ENCODE results near the gene HSPB8. TPM values are rescaled to one million over a fixed set of nuclear protein-coding genes. Genes with fewer than 3 reads are reported as not detected.

HSPB8 gene
- total and polyA plus RNA-seq, 4 donors, result 0.56 to 1.8 (median 1.1) TPM

GRCh38 chr12:119204671-119205285, 26.0 kb downstream of the HSPB8 start:
- no peak overlapping the region for H3K9ac ChIP-seq (ENCODE audit: low read depth in 1 of 2, low read length in 2 of 2)
- no peaks in the 10 kb centered on the region for H3K9me3 ChIP-seq (ENCODE audit: control insufficient read depth in 4 of 4, low read length in 3 of 4)
- H3K27ac ChIP-seq (ENCODE audit: low read depth in 1 of 2, low read length in 2 of 2), result no peak overlapping the region
- no peaks in the 10 kb centered on the region for H3K36me3 ChIP-seq (ENCODE audit: control insufficient read depth in 4 of 4, insufficient read depth in 3 of 4, low read depth in 1 of 4, low read length in 3 of 4)
- peaks cover 0 to 4% (median 0%) of the 10 kb centered on the region in 4 donors for H3K27me3 ChIP-seq (ENCODE audit: control insufficient read depth in 4 of 4, insufficient read depth in 4 of 4, low read length in 3 of 4)
- no peaks in the 10 kb centered on the region for H3K4me1 ChIP-seq (ENCODE audit: control insufficient read depth in 4 of 4, insufficient read depth in 4 of 4, low read length in 3 of 4)
- 72% methylated on average over 7 of the region's 7 CpGs for WGBS
- no peak for TF ChIP-seq CTCF (IDR thresholded peaks at IDR 0.05; ENCODE audit: low read depth, low read length, missing input control)
- TF ChIP-seq TAF1 (conservative IDR thresholded peaks at IDR 0.05), result no peak
- no peak for TF ChIP-seq ATF3 (IDR thresholded peaks at IDR 0.05)
- H3K4me3 ChIP-seq (ENCODE audit: low read depth in 1 of 3, low read length in 3 of 3), result no peak overlapping the region
- DNase-seq (ENCODE audit: low spot score), result no peak

- H3K9ac ChIP-seq (ENCODE audit: low read depth in 1 of 2, low read length in 2 of 2), result no peak overlapping the region
- H3K36me3 ChIP-seq (ENCODE audit: control insufficient read depth in 4 of 4, insufficient read depth in 3 of 4, low read depth in 1 of 4, low read length in 3 of 4), result no peaks in the 10 kb centered on the region
- H3K4me3 ChIP-seq (ENCODE audit: low read depth in 1 of 3, low read length in 3 of 3), result no peak overlapping the region
- no peak for DNase-seq (ENCODE audit: low spot score)
- TF ChIP-seq FOXA1 (IDR thresholded peaks at IDR 0.05) (no peak), CTCF (IDR thresholded peaks at IDR 0.05; ENCODE audit: low read depth, low read length, missing input control) (no peak), HNF4A (conservative IDR thresholded peaks at IDR 0.05) (no peak), HNF4G (IDR thresholded peaks at IDR 0.05) (no peak), ZBTB33 (IDR thresholded peaks at IDR 0.05) (no peak), RAD21 (IDR thresholded peaks at IDR 0.05) (no peak), REST (IDR thresholded peaks at IDR 0.05) (no peak), TAF1 (conservative IDR thresholded peaks at IDR 0.05) (no peak), JUND (IDR thresholded peaks at IDR 0.05) (no peak), RXRA (IDR thresholded peaks at IDR 0.05) (no peak), EGR1 (IDR thresholded peaks at IDR 0.05; ENCODE audit: low read depth in 2 of 2) (no peak), FOXA2 (IDR thresholded peaks at IDR 0.05) (no peak), YY1 (IDR thresholded peaks at IDR 0.05) (no peak), MAX (IDR thresholded peaks at IDR 0.05) (no peak), GABPA (IDR thresholded peaks at IDR 0.05 in 1 of 2, conservative IDR thresholded peaks at IDR 0.05 in 1 of 2) (no peak), SP1 (IDR thresholded peaks at IDR 0.05) (no peak), NR2F2 (IDR thresholded peaks at IDR 0.05) (no peak), ATF3 (IDR thresholded peaks at IDR 0.05) (no peak)
- 70% methylated on average over 8 of the region's 8 CpGs for WGBS
- H3K9me3 ChIP-seq (ENCODE audit: control insufficient read depth in 4 of 4, low read length in 3 of 4), result no peaks in the 10 kb centered on the region
- no peaks in the 10 kb centered on the region for H3K4me1 ChIP-seq (ENCODE audit: control insufficient read depth in 4 of 4, insufficient read depth in 4 of 4, low read length in 3 of 4)
- H3K27ac ChIP-seq (ENCODE audit: low read depth in 1 of 2, low read length in 2 of 2), result no peak overlapping the region
- peaks cover 0 to 4% (median 0%) of the 10 kb centered on the region in 4 donors for H3K27me3 ChIP-seq (ENCODE audit: control insufficient read depth in 4 of 4, insufficient read depth in 4 of 4, low read length in 3 of 4)
These were observed 27.8 kb downstream of the HSPB8 start for GRCh38 chr12:119206348-119207062.

Measured in liver (tissue), 9 donors.